ENCODE measurements around the gene SCARF1. TPM values are rescaled to one million over a fixed set of nuclear protein-coding genes. Genes with fewer than 3 reads are reported as not detected.
A peak's percentile ranks its signal among the peaks of the same experiment; 100 is the strongest.

The SCARF1 gene
- total and polyA plus RNA-seq, 10 donors = 5.1 to 112 (median 60.3) TPM

DNA sequence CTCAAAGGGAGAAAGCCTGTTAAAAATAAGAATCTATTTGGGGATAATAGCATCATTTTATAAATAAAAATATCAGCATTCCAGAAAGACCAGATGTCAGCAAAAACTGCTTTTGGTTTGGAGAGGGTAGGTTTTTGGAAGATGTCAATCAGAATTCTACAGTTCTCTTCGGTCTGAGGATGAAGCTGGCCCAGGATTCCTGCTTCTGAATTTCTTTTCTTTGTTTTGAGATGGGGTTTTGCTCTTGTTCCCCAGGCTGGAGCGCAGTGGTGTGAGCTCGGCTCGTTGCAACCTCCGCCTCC lies 52.0 kb downstream of the SCARF1 start:
- no peak for DNase-seq
- Histone ChIP-seq H3K27me3 (replicated peaks in 1 of 7) (no peaks in the 10 kb centered on the region), H3K4me1 (peaks cover 23 to 70% (median 53%) of the 10 kb centered on the region in 6 donors), H3K27ac (peak overlapping the region; percentile 55 to 91 (median 78)), H3K4me3 (no peak overlapping the region), H3K36me3 (peaks cover 0 to 62% (median 18%) of the 10 kb centered on the region in 6 donors), H3K9me3 (no peaks in the 10 kb centered on the region)
- WGBS, 5 donors = 70 to 80% (median 75%) methylated on average over 5 of the region's 5 CpGs
- intact Hi-C loops (cut with DNase I; ENCODE audit: low total_unique reads) = no loop called here
- TF ChIP-seq POLR2AphosphoS5 (IDR thresholded peaks at IDR 0.05) = no peak
- TF ChIP-seq POLR2A (IDR thresholded peaks at IDR 0.05) = no peak
- TF ChIP-seq, protein P1, sequence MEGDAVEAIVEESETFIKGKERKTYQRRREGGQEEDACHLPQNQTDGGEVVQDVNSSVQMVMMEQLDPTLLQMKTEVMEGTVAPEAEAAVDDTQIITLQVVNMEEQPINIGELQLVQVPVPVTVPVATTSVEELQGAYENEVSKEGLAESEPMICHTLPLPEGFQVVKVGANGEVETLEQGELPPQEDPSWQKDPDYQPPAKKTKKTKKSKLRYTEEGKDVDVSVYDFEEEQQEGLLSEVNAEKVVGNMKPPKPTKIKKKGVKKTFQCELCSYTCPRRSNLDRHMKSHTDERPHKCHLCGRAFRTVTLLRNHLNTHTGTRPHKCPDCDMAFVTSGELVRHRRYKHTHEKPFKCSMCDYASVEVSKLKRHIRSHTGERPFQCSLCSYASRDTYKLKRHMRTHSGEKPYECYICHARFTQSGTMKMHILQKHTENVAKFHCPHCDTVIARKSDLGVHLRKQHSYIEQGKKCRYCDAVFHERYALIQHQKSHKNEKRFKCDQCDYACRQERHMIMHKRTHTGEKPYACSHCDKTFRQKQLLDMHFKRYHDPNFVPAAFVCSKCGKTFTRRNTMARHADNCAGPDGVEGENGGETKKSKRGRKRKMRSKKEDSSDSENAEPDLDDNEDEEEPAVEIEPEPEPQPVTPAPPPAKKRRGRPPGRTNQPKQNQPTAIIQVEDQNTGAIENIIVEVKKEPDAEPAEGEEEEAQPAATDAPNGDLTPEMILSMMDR (IDR thresholded peaks at IDR 0.05 in 8 of 11, conservative IDR thresholded peaks at IDR 0.05 in 3 of 11) = no peak

DNA sequence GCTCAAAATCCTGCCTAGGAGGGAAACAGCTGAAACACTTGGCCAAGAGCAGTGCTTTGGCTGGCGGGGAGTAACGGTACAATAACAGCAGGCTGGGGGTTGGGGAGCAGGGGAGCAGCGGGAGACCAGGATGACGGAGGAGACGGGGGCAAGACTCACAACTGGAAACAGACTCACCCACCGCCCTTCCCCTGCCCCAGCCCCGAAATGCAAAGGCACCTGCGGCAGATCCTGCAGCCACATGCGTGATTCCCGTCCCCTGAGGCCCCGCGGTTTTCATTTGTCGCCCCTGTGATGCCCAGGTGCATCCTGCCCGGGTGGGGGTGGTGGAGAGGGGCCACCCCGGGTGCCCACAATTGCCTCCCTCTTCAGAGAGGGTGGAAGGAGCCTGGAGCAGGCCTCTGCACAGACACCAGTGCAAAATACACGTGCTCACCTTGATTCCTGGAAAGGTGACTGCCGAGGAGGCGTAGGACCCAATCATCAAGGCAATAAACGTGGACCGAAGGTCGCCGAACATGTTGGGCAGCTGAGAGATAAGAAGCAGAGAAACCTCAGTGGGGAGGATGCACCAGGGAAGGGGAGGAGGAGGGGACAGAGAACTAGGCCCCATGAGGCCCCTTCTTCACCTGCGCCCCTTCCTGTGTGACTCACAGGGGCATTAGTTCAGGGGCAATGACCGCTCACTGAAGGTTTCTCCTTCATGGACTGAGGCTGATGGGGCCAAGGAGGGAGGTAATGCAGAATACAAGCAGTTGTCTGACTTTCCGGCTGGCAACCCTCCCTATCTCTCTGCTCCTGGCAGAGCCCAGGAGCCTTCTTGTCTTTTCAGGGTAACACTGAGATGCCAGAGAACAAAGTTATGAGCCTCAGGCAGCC lies 52.5 kb downstream of the SCARF1 start:
- Histone ChIP-seq H3K36me3 (peaks cover 0 to 62% (median 20%) of the 10 kb centered on the region in 6 donors), H3K4me3 (peak overlapping the region in 1 of 8 donors; percentile 36), H3K4me1 (peaks cover 23 to 76% (median 54%) of the 10 kb centered on the region in 6 donors), H3K27ac (peak overlapping the region; percentile 55 to 91 (median 78)), H3K27me3 (replicated peaks in 1 of 7) (no peaks in the 10 kb centered on the region), H3K9me3 (no peaks in the 10 kb centered on the region)
- TF ChIP-seq POLR2A (IDR thresholded peaks at IDR 0.05) (peak in 1 of 3 donors; percentile 27), POLR2AphosphoS5 (IDR thresholded peaks at IDR 0.05) (peak; percentile 91 to 93 (median 92))
- TF ChIP-seq, protein P1 (IDR thresholded peaks at IDR 0.05 in 8 of 11, conservative IDR thresholded peaks at IDR 0.05 in 3 of 11) = no peak
- peak; percentile 92 for DNase-seq
- intact Hi-C loops (cut with DNase I; ENCODE audit: low total_unique reads) = no loop called here
- 27 to 45% (median 28%) methylated on average over 17 to 25 of the region's 25 CpGs for WGBS, 5 donors

DNA sequence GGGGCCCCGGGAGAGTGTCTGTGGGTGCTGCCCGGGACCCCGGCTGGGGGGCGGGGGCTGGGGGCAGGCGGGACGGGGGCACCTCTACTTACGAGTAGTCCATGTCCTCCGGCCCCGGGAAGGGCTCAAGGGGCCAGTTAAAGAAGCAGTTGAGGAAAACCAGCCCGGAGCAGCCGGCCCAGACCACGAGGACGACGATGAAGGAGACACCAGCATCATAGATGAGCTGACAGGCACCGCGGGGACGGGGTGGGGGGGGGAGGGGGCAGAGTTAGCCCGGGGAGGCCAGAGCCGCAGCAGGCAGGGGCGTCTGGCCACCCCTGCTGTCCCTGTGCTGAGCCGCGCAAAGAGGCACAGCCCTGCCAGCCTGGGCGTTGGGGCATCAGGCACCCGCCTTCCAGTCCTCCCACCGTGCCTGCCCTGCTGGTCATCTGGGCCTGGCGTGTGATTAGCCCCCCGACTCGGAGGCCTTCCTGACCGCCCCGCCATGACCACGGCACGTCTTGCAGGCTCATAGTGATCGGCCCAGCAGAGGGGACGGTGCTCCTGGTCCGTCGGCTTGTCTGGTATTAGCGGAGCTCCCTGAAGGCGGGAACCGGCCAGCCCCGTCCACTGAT lies 54.0 kb downstream of the SCARF1 start:
- WGBS, 5 donors = 82 to 88% (median 88%) methylated on average over 23 to 40 of the region's 40 CpGs
- Histone ChIP-seq H3K4me3 (no peak overlapping the region), H3K36me3 (peaks cover 0 to 68% (median 21%) of the 10 kb centered on the region in 6 donors), H3K27me3 (replicated peaks in 1 of 7) (no peaks in the 10 kb centered on the region), H3K4me1 (peaks cover 23 to 90% (median 57%) of the 10 kb centered on the region in 6 donors), H3K9me3 (no peaks in the 10 kb centered on the region), H3K27ac (peak overlapping the region in 6 of 8 donors; percentile 32 to 91 (median 79))
- no peak for DNase-seq
- TF ChIP-seq POLR2AphosphoS5 (IDR thresholded peaks at IDR 0.05) = peak in 1 of 3 donors; percentile 20
- TF ChIP-seq, protein P1 (IDR thresholded peaks at IDR 0.05 in 8 of 11, conservative IDR thresholded peaks at IDR 0.05 in 3 of 11) = no peak
- intact Hi-C loops (cut with DNase I; ENCODE audit: low total_unique reads) = no loop called here
